GM23338 (cell line): Measurements from ENCODE around the gene MAPT.

Experiments used
- CTCF ChIP-seq, 2 experiments: fragments of 200-600 bp in 1 of 2; sonication (generic) in 1 of 2; conservative IDR thresholded peaks; 2 replicates each; pipeline versions ENCODE4 v1.5.1 to v1.6.1; 2016 to 2017; ENCODE audit warnings: antibody characterized with exemption in 2 of 2, low read depth in 2 of 2, mild to moderate bottlenecking in 2 of 2, moderate library complexity in 1 of 2
- EZH2 ChIP-seq: fragments of 200-600 bp; sonication (generic); IDR thresholded peaks from one replicate; pipeline ENCODE4 v1.8.0; 2017; ENCODE audit warnings: antibody characterized with exemption, mild to moderate bottlenecking, low read depth; ENCODE audit not compliant: unreplicated experiment
- EZH2phosphoT487 ChIP-seq: fragments of 200-600 bp; sonication (generic); IDR thresholded peaks from one replicate; pipeline ENCODE4 v1.8.1; 2018; ENCODE audit warnings: antibody characterized with exemption; ENCODE audit not compliant: unreplicated experiment

GRCh38 chr17:46002311-46002972 is 108.1 kb downstream of the MAPT start:
- TF ChIP-seq CTCF (conservative IDR thresholded peaks at IDR 0.05; ENCODE audit: low read depth in 2 of 2) (peak; percentile 89 to 93), EZH2phosphoT487 (no peak), EZH2 (no peak)
